ENCODE measurements around the gene MLN.

- TF ChIP-seq CTCF (IDR thresholded peaks at IDR 0.05; ENCODE audit: low read depth, low read length) (no peak), EZH2phosphoT487 (IDR thresholded peaks at IDR 0.05; ENCODE audit: low read depth) (no peak)
Measured at GRCh38 chr6:33817489-33817888, 13.7 kb upstream of the MLN start.
